Lower lobe of right lung (tissue), 2 donors: ENCODE results near the gene CDK13. TPM values are rescaled to one million over a fixed set of nuclear protein-coding genes. Genes with fewer than 3 reads are reported as not detected.

Experiments
- ATAC-seq, 2 donors: fragments of 200-7000 bp; cut with Tn5 transposase; one replicate each; pipeline ENCODE4 v1.9.1; 2020 to 2022; ENCODE audit warnings: mild to moderate bottlenecking in 2 of 2, moderate library complexity in 2 of 2
- DNase-seq: peaks from one replicate; pipeline ENCODE4 v3.0.0-alpha.2; 2020
- H3K27ac ChIP-seq: fragments of 200-600 bp; one replicate; pipeline ENCODE4 v1.8.0; 2022
- H3K27me3 ChIP-seq: fragments of 200-600 bp; one replicate; pipeline ENCODE4 v1.8.0; 2022; ENCODE audit warnings: low read depth
- H3K36me3 ChIP-seq: fragments of 200-600 bp; one replicate; pipeline ENCODE4 v1.8.0; 2022; ENCODE audit warnings: mild to moderate bottlenecking
- H3K4me1 ChIP-seq: fragments of 200-600 bp; one replicate; pipeline ENCODE4 v1.8.0; 2022
- H3K4me3 ChIP-seq: fragments of 200-600 bp; one replicate; pipeline ENCODE4 v1.8.0; 2022; ENCODE audit warnings: mild to moderate bottlenecking
- H3K9me3 ChIP-seq: fragments of 200-600 bp; one replicate; pipeline ENCODE4 v1.8.0; 2022
- CTCF ChIP-seq: fragments of 200-600 bp; IDR thresholded peaks from one replicate; pipeline ENCODE4 v1.8.0; 2022; ENCODE audit warnings: antibody characterized with exemption, mild to moderate bottlenecking
- intact Hi-C: fragments of 100-400 bp; cut with DNase I; formaldehyde crosslinking; loops from one replicate; pipeline ENCODE4 v1.11.0; 2022
- total RNA-seq: library from RNA; stranded (reverse); fragmentation: NEBNext Ultra II Directional; extraction: Animal tissue kit (Norgen Biotek cat#: 25700); gene quantifications from one replicate; pipeline ENCODE4 v1.2.1, GENCODE V29; 2021
- donor health status: DM: no; HTN: yes; CAD: no; lungs with severe emphysema.

The CDK13 gene
- total RNA-seq, 1 donor from 2014 or later = 53.2 TPM

GRCh38 chr7:40047661-40048060 lies 97.6 kb downstream of the CDK13 start:
- H3K9me3 ChIP-seq = no peaks in the 10 kb centered on the region
- no peaks in the 10 kb centered on the region for H3K4me1 ChIP-seq
- intact Hi-C loops = no loop called here
- TF ChIP-seq CTCF = no peak
- no peak overlapping the region for H3K4me3 ChIP-seq
- no peak overlapping the region for H3K27ac ChIP-seq
- no peaks in the 10 kb centered on the region for H3K27me3 ChIP-seq
- DNase-seq (no peak), ATAC-seq (no peak)
- H3K36me3 ChIP-seq = peaks cover 20% of the 10 kb centered on the region

- TF ChIP-seq CTCF = no peak
- peaks cover 12% of the 10 kb centered on the region for H3K4me1 ChIP-seq
- no peaks in the 10 kb centered on the region for H3K9me3 ChIP-seq
- H3K27ac ChIP-seq = no peak overlapping the region
- no peak overlapping the region for H3K4me3 ChIP-seq
- H3K36me3 ChIP-seq = peaks cover 21% of the 10 kb centered on the region
- intact Hi-C loops = no loop called here
- DNase-seq (no peak), ATAC-seq (peak; percentile 77 to 79)
- no peaks in the 10 kb centered on the region for H3K27me3 ChIP-seq
Observed at GRCh38 chr7:40057292-40057691, 107.2 kb downstream of the CDK13 start.

- H3K4me1 ChIP-seq = peaks cover 12% of the 10 kb centered on the region
- H3K27ac ChIP-seq = no peak overlapping the region
- TF ChIP-seq CTCF = no peak
- ATAC-seq (no peak), DNase-seq (no peak)
- H3K9me3 ChIP-seq = no peaks in the 10 kb centered on the region
- intact Hi-C loops = no loop called here
- H3K36me3 ChIP-seq = peaks cover 28% of the 10 kb centered on the region
- no peaks in the 10 kb centered on the region for H3K27me3 ChIP-seq
- H3K4me3 ChIP-seq = no peak overlapping the region
Observed at GRCh38 chr7:40058026-40058425, 108.0 kb downstream of the CDK13 start.

- Histone ChIP-seq H3K4me1 (peaks cover 12% of the 10 kb centered on the region), H3K27ac (no peak overlapping the region), H3K9me3 (no peaks in the 10 kb centered on the region), H3K36me3 (peaks cover 28% of the 10 kb centered on the region), H3K27me3 (no peaks in the 10 kb centered on the region), H3K4me3 (no peak overlapping the region)
- intact Hi-C loops = no loop called here
- ATAC-seq (no peak), DNase-seq (no peak)
- TF ChIP-seq CTCF = no peak
Observed at GRCh38 chr7:40058636-40059035, 108.6 kb downstream of the CDK13 start.

GRCh38 chr7:40059057-40059456 lies 109.0 kb downstream of the CDK13 start:
- DNase-seq (no peak), ATAC-seq (no peak)
- TF ChIP-seq CTCF = no peak
- intact Hi-C loops = no loop called here
- Histone ChIP-seq H3K9me3 (no peaks in the 10 kb centered on the region), H3K27me3 (no peaks in the 10 kb centered on the region), H3K4me1 (peaks cover 12% of the 10 kb centered on the region), H3K4me3 (no peak overlapping the region), H3K27ac (no peak overlapping the region), H3K36me3 (peaks cover 25% of the 10 kb centered on the region)

- H3K4me1 ChIP-seq = no peaks in the 10 kb centered on the region
- intact Hi-C loops = no loop called here
- H3K4me3 ChIP-seq = no peak overlapping the region
- DNase-seq (no peak), ATAC-seq (no peak)
- H3K27ac ChIP-seq = no peak overlapping the region
- H3K9me3 ChIP-seq = no peaks in the 10 kb centered on the region
- no peaks in the 10 kb centered on the region for H3K27me3 ChIP-seq
- peaks cover 14% of the 10 kb centered on the region for H3K36me3 ChIP-seq
- TF ChIP-seq CTCF = no peak
Observed at GRCh38 chr7:40072268-40072667, 122.2 kb downstream of the CDK13 start.
